HG03442 (cell line): ENCODE results near the gene SLC50A1.
"Not testable (repeated sequence)": the region's sequence is repeated elsewhere in the genome, so short reads cannot be mapped to it uniquely, and the experiment has no call there.

Experiments used
- ATAC-seq: cut with Tn5 transposase; IDR thresholded peaks from one replicate; pipeline ENCODE4 v1.9.1; 2021; ENCODE audit warnings: mild to moderate bottlenecking, moderate library complexity; ENCODE audit not compliant: unreplicated experiment

Gene SLC50A1

DNA sequence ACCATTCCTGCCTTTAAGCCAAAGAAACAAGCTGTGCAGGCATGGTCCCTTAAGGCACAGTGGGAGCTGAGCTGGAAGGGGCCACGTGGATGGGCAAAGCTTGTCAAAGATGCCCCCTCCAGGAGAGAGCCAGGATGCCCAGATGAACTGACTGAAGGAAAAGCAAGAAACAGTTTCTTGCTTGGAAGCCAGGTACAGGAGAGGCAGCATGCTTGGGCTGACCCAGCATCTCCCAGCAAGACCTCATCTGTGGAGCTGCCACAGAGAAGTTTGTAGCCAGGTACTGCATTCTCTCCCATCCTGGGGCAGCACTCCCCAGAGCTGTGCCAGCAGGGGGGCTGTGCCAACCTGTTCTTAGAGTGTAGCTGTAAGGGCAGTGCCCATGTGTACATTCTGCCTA is 1.3 kb upstream of the SLC50A1 start:
- no peak for ATAC-seq

DNA sequence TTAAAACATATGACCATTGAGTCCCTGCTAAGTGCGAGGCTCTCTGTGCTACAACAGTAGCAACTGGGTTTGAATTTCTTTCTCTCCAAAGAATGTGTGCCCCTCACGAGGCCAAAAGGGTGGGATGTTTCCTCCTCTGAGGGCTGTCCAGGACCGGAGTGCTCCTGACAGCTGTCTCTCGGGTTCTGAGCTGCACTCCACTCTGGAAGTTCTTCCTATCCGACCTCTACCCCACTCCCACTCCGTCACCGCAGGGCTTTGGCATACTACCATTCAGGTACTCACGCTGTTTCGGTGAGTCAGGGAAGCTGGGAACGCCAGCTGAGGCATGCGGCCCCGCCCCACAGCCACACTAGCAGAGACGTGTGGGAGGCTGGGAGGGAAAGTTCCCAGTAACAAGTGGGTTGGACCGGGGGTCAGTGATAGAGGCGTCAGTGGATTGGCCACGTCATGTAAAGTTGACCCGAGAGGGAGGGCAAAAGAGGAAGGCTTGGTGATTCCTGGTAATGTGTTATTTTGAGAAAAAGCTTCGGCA is 705 bp upstream of the SLC50A1 start:
- ATAC-seq: no peak

DNA sequence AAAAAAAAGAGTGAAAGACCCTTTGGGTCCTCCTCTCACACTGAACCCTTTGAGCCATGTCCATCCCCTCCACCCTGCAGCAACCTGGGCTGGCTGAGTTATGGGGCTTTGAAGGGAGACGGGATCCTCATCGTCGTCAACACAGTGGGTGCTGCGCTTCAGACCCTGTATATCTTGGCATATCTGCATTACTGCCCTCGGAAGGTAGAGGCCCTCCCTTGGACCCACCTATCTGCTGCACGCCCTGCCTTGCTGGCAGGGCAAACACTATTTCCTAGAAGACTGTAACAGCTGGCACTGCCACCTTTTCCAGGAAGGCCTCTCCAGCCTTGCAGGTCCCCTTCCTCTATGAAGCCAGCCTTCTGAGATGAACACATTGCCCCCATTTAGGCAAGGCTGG is 1.1 kb downstream of the SLC50A1 start:
- no peak for ATAC-seq

DNA sequence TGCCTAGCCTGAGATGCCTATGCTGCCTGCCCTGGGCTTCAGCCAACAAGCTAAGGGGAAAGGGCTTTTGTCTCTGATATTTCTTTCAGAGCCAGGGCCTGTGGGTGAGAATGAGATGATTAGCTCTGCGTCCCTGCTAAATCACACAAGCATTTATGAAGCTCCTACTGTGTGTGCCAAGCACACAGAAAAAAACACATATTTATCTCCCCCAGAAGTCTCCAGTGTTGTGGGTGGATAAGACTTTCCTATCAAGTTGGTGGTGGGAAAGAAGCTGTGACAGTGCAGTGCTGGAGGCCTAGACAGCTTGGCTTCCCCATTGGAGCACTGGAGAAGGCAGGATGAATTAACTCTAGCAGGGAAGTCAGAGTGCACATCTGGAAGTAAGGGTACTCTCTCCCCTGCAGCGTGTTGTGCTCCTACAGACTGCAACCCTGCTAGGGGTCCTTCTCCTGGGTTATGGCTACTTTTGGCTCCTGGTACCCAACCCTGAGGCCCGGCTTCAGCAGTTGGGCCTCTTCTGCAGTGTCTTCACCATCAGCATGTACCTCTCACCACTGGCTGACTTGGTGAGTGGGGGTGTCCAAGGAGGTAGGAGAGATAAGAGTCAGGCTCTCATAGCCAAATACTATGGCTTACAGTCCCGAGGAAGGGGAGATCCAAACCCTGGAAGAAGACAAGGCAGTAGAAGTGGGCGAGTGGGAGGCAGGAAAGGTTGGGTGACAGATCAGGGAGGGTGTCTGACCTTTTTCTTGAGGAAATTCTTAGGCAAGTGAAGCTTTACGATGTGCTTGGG is 1.7 kb downstream of the SLC50A1 start:
- ATAC-seq: no peak

DNA sequence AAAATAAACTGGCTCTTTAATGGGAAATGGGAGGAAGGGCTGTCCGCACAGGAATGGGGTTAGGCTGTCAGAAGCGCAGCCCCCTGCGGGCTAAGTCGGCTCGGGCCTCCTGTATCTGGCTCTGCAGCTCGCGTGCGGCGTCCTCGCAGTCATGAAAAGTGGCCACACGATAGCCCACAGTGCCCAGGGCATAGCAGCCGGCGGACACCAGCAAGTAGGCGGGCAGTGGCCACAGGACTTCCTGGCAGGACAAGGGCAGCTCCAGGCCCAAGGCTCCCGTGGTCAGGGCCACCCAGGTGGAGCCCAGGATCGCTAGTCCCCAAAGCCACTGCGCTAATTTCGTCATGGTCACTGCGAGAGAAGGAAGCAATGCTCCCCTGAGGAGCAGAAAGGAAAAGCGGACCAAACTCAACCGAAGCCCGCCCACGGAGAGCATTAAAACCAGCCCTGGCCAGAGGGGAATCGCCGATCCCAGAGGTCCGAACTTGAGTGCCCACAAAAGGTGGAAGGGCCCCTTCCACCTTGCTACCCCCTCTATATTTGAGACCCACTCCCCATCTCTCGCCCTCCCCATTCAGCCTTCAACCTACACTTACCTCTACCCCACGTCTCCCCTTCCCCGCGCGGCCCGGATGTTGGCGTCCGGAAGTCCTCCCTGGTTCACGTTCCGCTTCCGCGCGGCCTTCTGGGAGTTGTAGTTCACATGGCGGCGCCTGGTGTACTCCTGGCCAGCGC is 4.4 kb downstream of the SLC50A1 start, which contains the start of gene DPM3:
TSS of gene DPM3 (minus strand) at position 637 of the 735 bp plus-strand sequence. CDS start at position 346, 291 bp downstream.
- peak; percentile 62 for ATAC-seq

DNA sequence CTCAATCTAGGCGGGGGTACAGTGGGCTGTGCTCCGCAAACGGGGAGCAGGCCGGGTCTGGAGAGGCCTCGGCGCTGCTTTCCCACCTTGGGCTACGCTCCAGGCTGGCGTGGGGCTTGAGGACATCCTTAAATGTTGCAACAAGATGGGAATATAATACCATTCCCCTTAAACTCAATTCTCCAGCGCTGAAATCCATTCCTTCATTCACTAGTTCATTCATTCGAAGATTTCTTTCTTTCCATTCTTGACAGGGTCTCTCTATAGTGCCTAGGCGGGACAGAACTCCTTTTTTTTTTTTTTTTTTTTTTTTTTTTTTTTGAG is 4.9 kb downstream of the SLC50A1 start:
- ATAC-seq: no peak

DNA sequence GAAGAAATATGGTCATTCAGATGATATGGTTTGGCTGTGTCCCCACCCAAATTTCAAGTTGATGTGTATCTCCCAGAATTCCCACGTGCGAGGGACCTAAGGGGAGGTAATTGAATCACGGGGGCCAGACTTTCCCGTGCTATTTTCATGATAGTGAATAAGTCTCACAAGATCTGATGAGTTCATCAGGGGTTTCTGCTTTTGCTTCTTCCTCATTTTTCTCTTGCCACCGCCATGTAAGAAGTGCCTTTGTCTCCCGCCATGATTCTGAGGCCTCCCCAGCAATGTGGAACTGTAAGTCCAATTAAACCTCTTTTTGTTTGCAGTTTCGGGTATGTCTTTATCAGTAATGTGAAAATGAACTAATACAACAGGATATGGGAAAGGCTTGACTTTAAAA is 6.1 kb downstream of the SLC50A1 start:
- ATAC-seq: no peak

DNA sequence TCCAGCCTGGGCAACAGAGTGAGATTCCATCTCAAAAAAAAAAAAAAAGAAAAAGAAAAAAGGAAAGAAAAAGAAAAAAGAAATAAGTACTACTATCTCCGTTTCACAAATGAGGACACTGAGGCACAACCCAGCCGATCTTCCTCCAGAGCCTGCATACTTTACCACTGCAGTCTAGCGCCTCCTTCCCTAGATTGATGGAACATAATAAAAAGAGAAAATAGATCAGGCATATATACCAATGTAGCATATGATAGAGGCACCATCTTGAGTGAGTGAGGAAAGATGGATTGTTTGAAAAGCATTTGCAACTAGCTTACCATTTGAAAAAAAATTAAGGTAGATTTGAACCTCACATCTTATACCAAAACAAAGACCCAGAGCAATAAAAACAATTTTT is 9.8 kb downstream of the SLC50A1 start:
- no peak for ATAC-seq

DNA sequence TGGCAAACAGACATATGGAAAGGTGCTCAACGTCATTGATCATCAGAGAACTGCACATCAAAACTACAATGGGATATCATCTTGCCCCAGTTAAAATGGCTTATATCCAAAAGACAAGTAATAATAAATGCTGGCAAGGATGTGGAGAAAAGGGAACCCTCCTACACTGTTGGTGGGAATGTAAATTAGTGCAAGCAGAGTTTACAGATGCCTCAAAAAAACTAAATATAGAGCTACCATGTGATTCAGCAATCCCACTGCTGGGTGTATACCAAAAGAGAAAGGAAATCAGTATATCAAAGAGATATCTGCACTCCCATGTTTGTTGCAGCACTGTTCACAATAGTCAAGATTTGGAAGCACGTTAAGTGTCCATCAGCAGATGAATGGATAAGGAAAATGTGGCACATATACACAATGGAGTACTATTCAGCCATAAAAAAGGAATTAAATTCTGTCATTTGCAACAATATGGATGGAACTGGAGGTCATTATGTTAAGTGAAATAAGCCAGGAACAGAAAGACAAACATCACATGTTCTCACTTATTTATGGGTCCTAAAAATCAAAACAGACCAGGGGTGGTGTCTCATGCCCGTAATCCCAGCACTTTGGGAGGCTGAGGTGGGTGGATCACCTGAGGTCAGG is 20.5 kb downstream of the SLC50A1 start:
- not testable (repeated sequence) for ATAC-seq

DNA sequence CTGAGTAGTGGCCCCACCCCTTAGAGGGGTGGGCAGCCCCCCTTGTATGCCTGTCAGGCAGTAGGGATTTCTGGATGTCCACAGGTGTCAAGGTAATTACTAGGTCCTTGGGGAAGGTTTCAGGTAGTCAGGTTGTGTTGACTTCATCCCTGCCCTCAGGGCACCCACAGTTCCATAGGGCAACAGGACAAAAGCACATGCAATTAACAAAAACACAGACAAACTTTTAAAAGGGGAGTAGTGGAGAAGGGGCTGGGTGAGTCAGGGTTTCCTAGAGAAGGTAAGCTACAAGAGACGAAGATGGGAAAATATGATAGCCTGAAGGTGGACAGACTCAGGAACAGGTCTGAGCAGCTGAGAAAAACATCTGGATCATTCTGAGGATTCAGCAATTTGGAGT is 23.3 kb downstream of the SLC50A1 start:
- ATAC-seq: no peak

DNA sequence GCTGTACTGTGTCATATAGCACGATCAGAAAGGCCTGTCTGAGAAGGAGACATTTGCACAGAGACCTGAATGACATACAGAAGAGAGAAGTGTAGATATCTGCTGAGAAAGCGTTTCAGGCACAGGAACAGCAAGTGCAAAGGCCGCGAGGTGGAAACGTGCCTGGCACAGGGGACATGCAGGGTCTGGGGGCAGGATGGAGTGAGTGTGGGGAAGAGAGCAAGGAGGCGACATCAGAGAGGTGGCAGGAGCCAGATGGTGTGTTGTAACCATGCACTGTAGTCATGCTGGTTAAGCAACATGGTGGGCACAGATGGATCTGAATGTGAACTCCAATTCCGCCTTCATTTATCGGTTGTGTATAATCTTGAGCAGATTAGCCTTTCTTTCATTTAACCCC is 24.5 kb downstream of the SLC50A1 start:
- no peak for ATAC-seq

DNA sequence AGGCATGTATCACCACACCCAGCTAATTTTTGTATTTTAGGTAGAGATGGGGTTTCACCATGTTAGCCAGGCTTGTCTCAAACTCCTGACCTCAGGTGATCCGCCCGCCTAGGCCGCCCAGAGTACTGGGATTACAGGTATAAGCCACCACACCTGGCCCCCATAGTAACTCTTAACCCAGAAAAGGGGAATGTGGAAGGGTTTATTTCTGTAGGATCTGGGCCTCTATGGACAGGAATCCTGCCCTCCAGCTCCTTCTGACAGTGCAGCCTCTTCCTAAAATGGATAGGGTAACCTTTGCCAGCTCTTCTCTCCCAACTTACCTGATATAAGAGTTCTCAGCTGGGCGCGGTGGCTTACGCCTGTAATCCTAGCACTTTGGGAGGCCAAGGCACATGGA is 27.0 kb downstream of the SLC50A1 start:
- not testable (repeated sequence) for ATAC-seq

DNA sequence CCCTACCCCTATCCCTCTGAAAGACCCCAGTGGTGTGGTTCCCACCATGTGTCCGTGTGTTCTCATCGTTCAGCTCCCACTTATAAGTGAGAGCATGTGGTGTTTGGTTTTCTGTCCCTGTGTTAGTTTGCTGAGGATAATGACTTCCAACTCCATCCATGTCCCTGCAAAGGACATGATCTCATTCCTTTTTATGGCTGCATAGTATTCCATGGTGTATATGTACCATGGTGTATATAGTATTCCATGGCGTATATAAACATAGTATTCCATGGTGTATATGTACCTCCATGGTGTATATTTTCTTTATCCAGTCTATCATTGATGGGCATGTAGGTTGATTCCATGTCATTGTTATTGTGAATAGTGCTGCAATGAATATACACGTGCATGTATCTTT is 28.1 kb downstream of the SLC50A1 start:
- not testable (repeated sequence) for ATAC-seq

DNA sequence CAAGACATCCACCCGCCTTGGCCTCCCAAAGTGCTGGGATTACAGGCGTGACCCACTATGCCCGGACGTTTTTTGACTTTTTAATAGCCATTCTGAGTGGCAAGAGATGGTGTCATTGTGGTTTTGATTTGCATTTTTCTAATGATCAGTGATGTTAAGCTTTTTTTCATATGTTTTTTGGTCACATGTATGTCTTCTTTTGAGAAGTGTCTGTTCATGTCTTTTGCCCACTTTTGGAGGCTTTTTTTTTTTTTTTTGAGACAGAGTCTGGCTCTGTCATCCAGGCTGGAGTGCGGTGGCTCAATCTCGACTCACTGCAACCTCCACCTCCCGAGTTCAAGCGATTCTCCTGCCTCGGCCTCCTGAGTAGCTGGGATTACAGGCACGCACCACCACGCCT is 29.0 kb downstream of the SLC50A1 start:
- not testable (repeated sequence) for ATAC-seq

DNA sequence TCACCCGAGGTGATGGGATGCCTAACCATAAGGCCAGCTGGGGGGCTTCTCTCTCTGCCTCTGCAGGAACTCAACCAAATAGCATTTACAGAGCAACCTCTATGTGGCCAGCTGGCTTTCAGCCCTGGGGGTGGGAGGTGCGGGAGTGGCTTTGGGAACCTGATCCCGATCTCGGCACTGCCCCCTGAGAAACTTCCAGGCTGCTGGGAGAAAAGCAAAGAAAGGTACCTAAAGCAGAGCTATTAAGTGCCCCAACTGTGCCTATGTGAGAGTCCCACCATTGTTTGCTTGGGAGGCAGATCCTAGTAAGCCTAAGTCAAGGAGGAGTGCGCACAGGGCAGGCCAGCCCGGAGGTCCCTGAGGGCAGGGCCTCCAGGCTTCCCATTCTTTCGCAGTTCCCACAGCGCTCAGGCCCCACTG is 30.4 kb downstream of the SLC50A1 start:
- ATAC-seq: no peak

DNA sequence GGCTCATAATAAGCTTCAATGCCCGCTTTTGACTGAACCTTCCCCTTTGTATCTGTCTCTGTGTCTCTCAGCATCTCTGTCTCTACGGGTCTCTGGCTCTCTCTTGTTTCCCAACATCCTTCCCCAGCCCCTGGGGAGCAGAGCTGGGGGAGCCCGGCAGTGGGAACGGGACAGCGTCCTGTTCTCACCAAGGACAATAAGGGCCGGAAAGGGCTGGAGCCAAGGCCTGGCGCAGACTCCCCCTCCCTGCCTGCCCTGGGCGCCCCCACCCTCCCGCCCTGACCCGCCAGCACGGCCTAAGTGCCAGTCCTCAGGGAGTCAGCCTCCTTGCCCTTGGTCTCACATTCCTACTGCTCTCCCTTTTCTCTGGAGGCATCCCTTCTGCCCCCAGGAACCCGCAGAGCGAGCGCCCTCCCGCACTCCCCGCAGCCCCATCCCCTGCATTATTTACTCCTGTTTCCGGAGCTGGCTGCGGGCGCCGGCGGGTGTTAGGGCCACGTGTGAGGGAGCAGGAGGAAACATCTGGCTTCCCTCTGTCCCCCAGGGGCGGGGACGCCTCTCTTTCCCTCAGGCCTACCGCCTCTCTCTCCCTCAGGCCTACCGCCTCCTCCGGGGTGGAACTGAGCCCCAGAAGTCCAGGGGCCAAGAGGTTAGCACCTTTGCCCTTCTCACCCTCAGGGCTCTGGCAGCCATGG is 31.0 kb downstream of the SLC50A1 start:
- ATAC-seq: no peak

DNA sequence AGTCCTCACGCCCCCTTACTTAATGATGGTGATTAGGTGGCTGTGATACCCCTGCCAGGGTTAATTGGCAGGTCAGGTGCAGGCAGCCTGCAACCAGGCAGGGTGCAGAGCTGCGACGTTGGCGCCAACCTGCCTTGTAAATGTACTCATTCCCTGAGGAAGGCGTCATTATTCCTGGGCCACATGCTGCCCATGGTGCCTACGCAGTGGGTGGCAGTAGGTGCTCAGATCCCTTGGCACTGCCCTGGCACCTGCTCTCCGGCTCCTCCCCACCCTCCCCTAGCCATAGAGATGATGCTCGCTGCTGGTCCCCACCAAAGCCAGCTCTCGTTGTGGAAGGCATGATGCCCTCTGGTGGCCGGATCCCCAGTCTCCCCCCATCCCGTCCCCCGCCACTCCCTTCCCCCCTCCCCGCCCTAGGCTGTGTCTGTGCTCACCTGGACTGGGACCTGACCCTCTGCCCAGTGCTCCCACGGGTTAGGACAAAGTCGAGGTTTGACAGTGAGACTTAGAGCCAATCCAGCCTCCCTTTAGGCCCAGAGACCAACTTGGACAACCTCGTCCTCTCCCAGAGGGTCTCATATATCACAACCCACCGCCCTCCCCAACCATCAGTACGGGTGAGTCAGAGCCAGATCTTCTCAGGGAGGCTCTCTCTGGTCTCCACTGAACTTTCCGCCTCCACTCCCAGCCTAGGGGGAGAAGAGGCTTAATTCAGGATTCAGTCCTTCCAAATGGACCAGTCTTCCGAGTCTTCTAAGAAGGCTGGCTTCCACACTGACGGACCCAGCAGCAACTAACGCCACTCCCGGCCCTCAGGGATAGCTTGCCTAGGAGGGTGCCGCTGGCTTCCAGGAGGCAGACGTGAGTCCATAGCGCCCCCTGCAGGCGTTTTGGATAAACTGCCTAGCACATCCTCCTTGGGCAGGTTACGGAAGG is 31.8 kb downstream of the SLC50A1 start:
- ATAC-seq: no peak

DNA sequence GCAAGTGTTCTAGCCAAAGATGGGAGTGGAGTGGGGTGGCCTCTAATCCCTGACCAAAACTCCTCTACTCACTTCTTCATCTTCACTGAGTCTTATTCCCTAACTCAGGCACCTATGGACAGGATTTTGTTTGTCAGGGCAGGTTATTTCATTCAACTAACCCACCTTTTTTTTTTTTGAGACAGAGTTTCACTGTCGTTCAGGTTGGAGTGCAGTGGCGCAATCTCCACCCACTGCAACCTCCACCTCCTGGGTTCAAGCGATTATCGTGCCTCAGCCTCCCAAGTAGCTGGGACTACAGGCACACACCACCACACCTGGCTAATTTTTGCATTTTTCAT is 32.4 kb downstream of the SLC50A1 start:
- not testable (repeated sequence) for ATAC-seq

DNA sequence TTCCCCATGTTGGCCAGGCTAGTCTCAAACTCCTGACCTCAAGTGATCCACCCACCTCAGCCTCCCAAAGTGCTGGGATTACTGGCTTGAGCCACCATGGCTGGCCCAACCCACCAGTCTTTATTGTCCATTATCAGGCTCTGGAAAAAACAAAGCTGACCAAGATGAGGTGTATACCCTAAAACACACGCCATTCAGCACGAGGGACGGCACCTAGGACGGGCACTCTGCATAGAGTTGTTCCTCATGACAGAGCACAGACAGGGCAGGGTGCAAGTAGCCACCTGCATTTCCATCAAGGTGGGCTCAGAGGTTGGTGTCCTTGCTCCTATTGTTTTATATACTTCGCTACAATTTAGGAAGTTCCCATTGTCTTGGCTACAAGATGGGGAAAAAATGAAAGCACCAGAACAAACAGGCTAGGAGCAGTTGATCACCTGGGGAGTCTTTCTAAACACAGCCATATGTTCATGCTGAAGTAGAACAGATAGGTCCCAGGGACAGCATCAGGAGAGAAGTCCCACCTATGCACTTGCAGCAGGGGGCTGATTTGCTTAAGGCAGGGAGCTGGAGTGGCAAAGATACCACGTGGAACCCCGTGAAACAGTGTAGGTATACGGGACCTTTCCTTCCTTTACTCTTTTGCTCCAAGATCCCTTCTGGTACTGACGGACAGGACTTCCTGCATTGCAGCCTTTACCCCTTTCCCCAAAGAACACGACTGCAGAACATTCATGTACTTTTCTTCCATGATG is 33.0 kb downstream of the SLC50A1 start:
- no peak for ATAC-seq
